Naive thymus-derived CD4-positive, alpha-beta T cell (primary cell): ENCODE measurements around the gene DKK3. TPM values are rescaled to one million over a fixed set of nuclear protein-coding genes. Genes with fewer than 3 reads are reported as not detected.

ENCODE experiments used
- ATAC-seq: fragments of 150-1000 bp; cut with Tn5 transposase; 2 replicates; pipeline ENCODE4 v1.10.0; 2021; ENCODE audit warnings: mild to moderate bottlenecking, moderate library complexity
- CTCF ChIA-PET: fragments of 350-600 bp; sonication (Branson Sonifier 250); formaldehyde crosslinking; loops from one replicate; lab custom pipeline; 2021; ENCODE audit warnings: antibody characterized with exemption; lab: Charles Lee
- POLR2A ChIA-PET: fragments of 350-600 bp; sonication (Branson Sonifier 250); formaldehyde crosslinking; loops from one replicate; lab custom pipeline; 2021; ENCODE audit warnings: antibody characterized with exemption, inconsistent platforms; lab: Charles Lee
- DNase-seq, 9 donors: peaks; one replicate each; pipeline versions ENCODE4 v3.0.0 to v3.0.0-alpha.2; 2020 to 2022; ENCODE audit warnings: mixed read lengths in 1 of 9
- H3K27ac ChIP-seq: one replicate; pipeline ENCODE4 v1.7.0; 2013; ENCODE audit warnings: mild to moderate bottlenecking, low read depth, low read length, moderate library complexity
- H3K27me3 ChIP-seq, 2 donors: one replicate each; pipeline ENCODE4 v1.7.0; 2013; ENCODE audit warnings: low read length in 2 of 2, mild to moderate bottlenecking in 2 of 2, moderate library complexity in 2 of 2; ENCODE audit not compliant: control insufficient read depth in 2 of 2, insufficient read depth in 2 of 2
- H3K36me3 ChIP-seq, 3 experiments: 1 replicate in 2 of 3; 2 replicates in 1 of 3; pipeline ENCODE4 v1.7.0; 2013; ENCODE audit warnings: low read length in 3 of 3, mild to moderate bottlenecking in 3 of 3, moderate library complexity in 1 of 3; ENCODE audit not compliant: insufficient read depth in 3 of 3, control insufficient read depth in 2 of 3
- H3K4me1 ChIP-seq, 2 donors: one replicate each; pipeline ENCODE4 v1.7.0; 2013; ENCODE audit warnings: low read length in 2 of 2, mild to moderate bottlenecking in 2 of 2, moderate library complexity in 1 of 2; ENCODE audit not compliant: control insufficient read depth in 2 of 2, insufficient read depth in 2 of 2
- H3K4me3 ChIP-seq: 2 replicates; pipeline ENCODE4 v1.7.0; 2013; ENCODE audit warnings: mild to moderate bottlenecking, low read length
- H3K9me3 ChIP-seq, 3 experiments: 1 replicate in 2 of 3; 2 replicates in 1 of 3; pipeline ENCODE4 v1.7.0; 2013; ENCODE audit warnings: low read length in 3 of 3; ENCODE audit not compliant: control insufficient read depth in 2 of 3
- H3K27ac Mint-ChIP-seq, 9 donors: one replicate each; pipeline ENCODE4 v1.8.0; 2020 to 2022; ENCODE audit warnings: mixed read lengths in 9 of 9, mild to moderate bottlenecking in 8 of 9, moderate library complexity in 5 of 9, inconsistent platforms in 2 of 9
- H3K27me3 Mint-ChIP-seq, 5 donors: one replicate each; pipeline ENCODE4 v1.8.0; 2021 to 2022; ENCODE audit warnings: mixed read lengths in 5 of 5, mild to moderate bottlenecking in 1 of 5
- H3K36me3 Mint-ChIP-seq, 5 donors: one replicate each; pipeline ENCODE4 v1.8.0; 2020 to 2022; ENCODE audit warnings: mixed read lengths in 5 of 5, mild to moderate bottlenecking in 3 of 5, inconsistent platforms in 1 of 5
- H3K4me1 Mint-ChIP-seq, 7 donors: one replicate each; pipeline ENCODE4 v1.8.0; 2020 to 2022; ENCODE audit warnings: mixed read lengths in 7 of 7, mild to moderate bottlenecking in 3 of 7, inconsistent platforms in 1 of 7
- H3K4me3 Mint-ChIP-seq, 10 donors: one replicate each; pipeline ENCODE4 v1.8.0; 2020 to 2022; ENCODE audit warnings: mild to moderate bottlenecking in 10 of 10, mixed read lengths in 10 of 10, moderate library complexity in 6 of 10, inconsistent platforms in 2 of 10
- H3K9me3 Mint-ChIP-seq, 11 donors: one replicate each; pipeline ENCODE4 v1.8.0; 2020 to 2022; ENCODE audit warnings: mixed read lengths in 11 of 11, mild to moderate bottlenecking in 4 of 11, inconsistent platforms in 1 of 11, moderate library complexity in 1 of 11
- intact Hi-C, 2 donors: fragments of 100-400 bp; cut with micrococcal nuclease; formaldehyde crosslinking; loops; one replicate each; pipeline ENCODE4 v1.15.1; 2023
- polyA plus RNA-seq, 2 donors: library from polyadenylated mRNA; unstranded; fragments of 300-500 nt; fragmentation: Illumina TruSeq; gene quantifications; one replicate each; pipeline ENCODE4 v1.2.3, GENCODE V29; 2021
- total RNA-seq, 6 experiments: library from RNA in 5 of 6; stranded (reverse) in 5 of 6; gene quantifications; 1 replicate in 5 of 6; 2 replicates in 1 of 6; pipeline ENCODE4 v1.2.3 and lab custom pipeline; 2021 to 2026

Gene DKK3
- total and polyA plus RNA-seq, 7 experiments from 2014 or later: 0.32 to 1.4 (median 0.38) TPM; not detected in 4

- no peak for ATAC-seq
These were observed 3.0 kb downstream of the DKK3 start for GRCh38 chr11:12005476-12005875.

DNA sequence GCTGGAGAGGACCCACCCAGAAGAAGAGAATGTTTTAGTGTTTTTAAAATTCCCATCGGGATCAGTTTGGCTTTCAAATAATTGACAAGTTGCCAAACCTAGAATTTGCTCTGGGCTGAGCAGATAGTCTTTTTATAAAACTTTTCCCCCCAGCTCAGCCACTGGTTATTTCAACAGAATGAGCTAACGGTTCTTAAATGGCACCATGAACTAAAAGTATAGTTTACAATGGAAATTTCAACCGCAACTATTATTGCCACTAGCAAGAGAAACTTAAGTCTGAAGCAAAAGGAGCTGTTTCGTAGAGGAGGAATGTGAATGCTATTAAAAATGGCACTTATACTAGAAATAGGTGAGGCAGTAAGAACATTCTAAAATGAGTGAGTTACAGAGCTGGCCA is 3.4 kb downstream of the DKK3 start:
- Histone ChIP-seq H3K4me1 (peaks cover 5 to 6% of the 10 kb centered on the region in 2 donors), H3K9me3 (no peaks in the 10 kb centered on the region), H3K27ac (no peak overlapping the region), H3K36me3 (no peaks in the 10 kb centered on the region), H3K27me3 (peaks cover 7 to 23% of the 10 kb centered on the region in 2 donors), H3K4me3 (no peak overlapping the region)
- ChIA-PET CTCF (interaction anchor here (0.6 kb wide), 1 partner anchor 313 kb away, joined by 3 read pairs; no protein-coding TSS in a partner anchor), POLR2A (interaction anchor here (0.5 kb wide), 1 partner anchor 1465 kb away, joined by 4 read pairs; no protein-coding TSS in a partner anchor)
- H3K27me3 Mint-ChIP-seq: peaks cover 56 to 74% (median 70%) of the 10 kb centered on the region in 5 donors
- H3K4me3 Mint-ChIP-seq: no peak overlapping the region
- DNase-seq (no peak), ATAC-seq (no peak)
- peaks cover 0 to 21% (median 14%) of the 10 kb centered on the region in 7 donors for H3K4me1 Mint-ChIP-seq
- no peak overlapping the region for H3K27ac Mint-ChIP-seq
- intact Hi-C loops: no loop called here
- no peaks in the 10 kb centered on the region for H3K9me3 Mint-ChIP-seq
- H3K36me3 Mint-ChIP-seq: peaks cover 0 to 3% (median 0%) of the 10 kb centered on the region in 5 donors

More at GRCh38 chr11:12005476-12005875, 3.0 kb downstream of the DKK3 start:
- Histone ChIP-seq H3K4me3 (no peak overlapping the region), H3K36me3 (no peaks in the 10 kb centered on the region), H3K27me3 (peaks cover 7 to 23% of the 10 kb centered on the region in 2 donors), H3K4me1 (peaks cover 5 to 6% of the 10 kb centered on the region in 2 donors), H3K27ac (no peak overlapping the region), H3K9me3 (no peaks in the 10 kb centered on the region)
- Mint-ChIP-seq H3K36me3 (peaks cover 0 to 3% (median 0%) of the 10 kb centered on the region in 5 donors), H3K27me3 (peaks cover 60 to 78% (median 74%) of the 10 kb centered on the region in 5 donors), H3K4me1 (peaks cover 0 to 21% (median 14%) of the 10 kb centered on the region in 7 donors), H3K9me3 (peaks cover 0 to 3% (median 0%) of the 10 kb centered on the region in 11 donors), H3K4me3 (no peak overlapping the region), H3K27ac (no peak overlapping the region)
- DNase-seq: no peak
- POLR2A ChIA-PET: no interaction called here
- CTCF ChIA-PET: interaction anchor here (0.6 kb wide), 1 partner anchor 30 kb away, joined by 7 read pairs; no protein-coding TSS in a partner anchor
- intact Hi-C loops: no loop called here

GRCh38 chr11:12003815-12004214 is 4.6 kb downstream of the DKK3 start:
- no peak for DNase-seq
- intact Hi-C loops: no loop called here

DNA sequence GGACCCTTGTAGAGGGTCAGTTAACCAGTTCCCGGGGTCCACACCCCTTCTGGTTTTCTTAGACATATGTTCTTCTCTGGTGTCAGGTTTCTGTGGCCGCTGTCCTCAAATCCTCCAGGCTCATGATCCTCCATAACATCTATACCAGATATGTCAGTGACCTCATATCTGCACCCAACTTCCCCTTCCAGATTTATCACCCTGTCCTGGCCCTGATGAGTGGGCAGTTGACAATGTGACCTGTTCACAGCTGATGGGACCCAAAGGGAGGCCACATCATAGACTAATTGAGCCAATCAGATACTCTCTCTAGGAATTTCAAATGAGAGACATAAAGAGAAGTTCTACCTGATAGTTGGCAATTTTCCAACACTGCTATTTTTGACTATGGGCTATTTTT is 5.1 kb downstream of the DKK3 start:
- DNase-seq: no peak
- peaks cover 0 to 21% (median 9%) of the 10 kb centered on the region in 7 donors for H3K4me1 Mint-ChIP-seq
- H3K36me3 Mint-ChIP-seq: no peaks in the 10 kb centered on the region
- H3K27me3 Mint-ChIP-seq: peaks cover 57 to 66% (median 62%) of the 10 kb centered on the region in 5 donors
- no peak overlapping the region for H3K27ac Mint-ChIP-seq
- ATAC-seq: no peak
- peaks cover 5 to 6% of the 10 kb centered on the region in 2 donors for H3K4me1 ChIP-seq
- ChIA-PET POLR2A (no interaction called here), CTCF (no interaction called here)
- intact Hi-C loops: no loop called here
- peaks cover 7 to 23% of the 10 kb centered on the region in 2 donors for H3K27me3 ChIP-seq
- no peak overlapping the region for H3K27ac ChIP-seq
- H3K9me3 ChIP-seq: no peaks in the 10 kb centered on the region
- no peak overlapping the region for H3K4me3 Mint-ChIP-seq
- no peaks in the 10 kb centered on the region for H3K36me3 ChIP-seq
- H3K4me3 ChIP-seq: no peak overlapping the region
- no peaks in the 10 kb centered on the region for H3K9me3 Mint-ChIP-seq

More at GRCh38 chr11:12003815-12004214, 4.6 kb downstream of the DKK3 start:
- Mint-ChIP-seq H3K4me1 (peaks cover 0 to 16% (median 6%) of the 10 kb centered on the region in 7 donors), H3K36me3 (no peaks in the 10 kb centered on the region), H3K27ac (no peak overlapping the region), H3K9me3 (no peaks in the 10 kb centered on the region), H3K4me3 (no peak overlapping the region), H3K27me3 (peaks cover 57 to 67% (median 62%) of the 10 kb centered on the region in 5 donors)
- CTCF ChIA-PET: no interaction called here
- ATAC-seq: no peak
- Histone ChIP-seq H3K9me3 (no peaks in the 10 kb centered on the region), H3K4me3 (no peak overlapping the region), H3K4me1 (peaks cover 5 to 6% of the 10 kb centered on the region in 2 donors), H3K27me3 (peaks cover 7 to 23% of the 10 kb centered on the region in 2 donors), H3K27ac (no peak overlapping the region), H3K36me3 (no peaks in the 10 kb centered on the region)
- POLR2A ChIA-PET: no interaction called here

DNA sequence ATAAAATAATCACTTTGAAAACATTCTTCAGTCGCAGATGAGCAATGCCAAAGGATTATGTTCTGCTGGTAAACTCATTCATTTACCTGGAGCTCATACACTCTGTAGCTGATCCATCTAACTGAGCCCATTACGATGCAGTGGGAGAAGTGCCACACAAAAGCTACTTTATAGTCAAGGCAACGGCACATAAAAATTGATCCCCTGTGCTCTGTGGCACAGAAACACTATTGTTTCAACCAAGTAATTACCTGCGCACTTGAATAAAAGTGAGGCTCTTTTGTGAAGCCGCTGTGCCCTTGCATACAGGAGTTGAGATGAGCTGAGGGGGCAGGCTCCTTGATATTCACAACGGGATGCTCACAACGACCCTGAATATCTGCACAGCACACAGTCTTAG is 7.2 kb downstream of the DKK3 start:
- H3K9me3 ChIP-seq: no peaks in the 10 kb centered on the region
- no peak overlapping the region for H3K4me3 ChIP-seq
- no peaks in the 10 kb centered on the region for H3K4me1 ChIP-seq
- Mint-ChIP-seq H3K4me3 (no peak overlapping the region), H3K36me3 (no peaks in the 10 kb centered on the region), H3K4me1 (peaks cover 0 to 17% (median 4%) of the 10 kb centered on the region in 7 donors), H3K27ac (no peak overlapping the region), H3K27me3 (peaks cover 45 to 53% (median 49%) of the 10 kb centered on the region in 5 donors), H3K9me3 (no peaks in the 10 kb centered on the region)
- peaks cover 3 to 4% of the 10 kb centered on the region in 2 donors for H3K27me3 ChIP-seq
- ChIA-PET CTCF (no interaction called here), POLR2A (no interaction called here)
- intact Hi-C loops: no loop called here
- no peak overlapping the region for H3K27ac ChIP-seq
- no peak for DNase-seq
- H3K36me3 ChIP-seq: no peaks in the 10 kb centered on the region
- no peak for ATAC-seq

DNA sequence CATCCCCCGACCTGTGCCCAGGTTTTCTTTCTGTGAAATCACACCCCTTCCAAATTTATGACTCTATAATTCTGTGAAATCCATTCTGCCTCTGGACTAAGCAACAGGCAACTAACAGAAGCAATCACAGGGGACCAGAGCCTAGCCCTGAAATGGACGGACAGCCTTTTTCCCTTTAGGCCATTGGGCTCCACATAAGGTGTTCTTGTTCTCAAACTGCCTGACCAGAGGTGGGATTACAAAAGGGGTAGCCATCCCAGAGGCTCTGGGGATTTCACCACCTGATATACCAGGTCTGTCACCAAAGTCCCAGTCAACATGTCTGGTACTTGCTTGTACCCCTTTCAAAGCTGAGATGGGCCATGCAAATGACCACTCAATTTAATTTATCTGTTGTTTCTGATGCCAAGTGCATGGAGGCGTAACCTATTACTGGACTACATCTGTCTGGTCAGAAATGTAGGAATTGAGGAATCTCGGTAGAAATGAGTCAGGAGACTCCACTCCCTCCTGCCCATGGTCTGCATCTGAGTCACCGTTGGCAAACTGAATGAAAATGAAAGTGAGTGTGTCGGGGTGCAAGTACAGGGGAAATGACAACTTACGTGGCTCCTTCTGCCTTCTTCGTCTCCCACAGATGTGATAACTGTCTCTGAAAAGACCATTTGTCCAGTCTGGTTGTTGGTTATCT is 10.2 kb downstream of the DKK3 start:
- ChIA-PET CTCF (no interaction called here), POLR2A (no interaction called here)
- Histone ChIP-seq H3K27ac (no peak overlapping the region), H3K4me1 (no peaks in the 10 kb centered on the region), H3K4me3 (no peak overlapping the region), H3K9me3 (no peaks in the 10 kb centered on the region), H3K36me3 (no peaks in the 10 kb centered on the region), H3K27me3 (no peaks in the 10 kb centered on the region)
- H3K4me1 Mint-ChIP-seq: peaks cover 0 to 17% (median 4%) of the 10 kb centered on the region in 7 donors
- no peak overlapping the region for H3K27ac Mint-ChIP-seq
- no peak for DNase-seq
- intact Hi-C loops: no loop called here
- peaks cover 28 to 51% (median 33%) of the 10 kb centered on the region in 5 donors for H3K27me3 Mint-ChIP-seq
- peak overlapping the region in 8 of 10 donors; percentile 25 to 71 (median 56) for H3K4me3 Mint-ChIP-seq
- H3K36me3 Mint-ChIP-seq: no peaks in the 10 kb centered on the region
- H3K9me3 Mint-ChIP-seq: no peaks in the 10 kb centered on the region
- no peak for ATAC-seq

DNA sequence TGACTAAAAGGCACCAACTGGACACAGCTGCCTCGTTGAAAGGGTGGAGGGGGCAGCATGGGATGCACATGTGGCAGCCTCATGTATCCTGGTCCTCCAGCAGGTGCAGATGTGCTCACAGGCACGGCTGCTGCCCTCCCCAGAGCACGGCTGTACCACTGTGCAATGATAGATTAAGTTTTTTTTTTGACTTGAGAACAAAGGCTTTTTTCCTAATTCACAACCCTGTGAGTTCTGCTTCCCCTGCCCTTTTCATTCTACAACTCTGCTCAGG is 11.4 kb downstream of the DKK3 start:
- no peak for ATAC-seq
- Histone ChIP-seq H3K27me3 (no peaks in the 10 kb centered on the region), H3K9me3 (no peaks in the 10 kb centered on the region), H3K4me1 (no peaks in the 10 kb centered on the region), H3K4me3 (no peak overlapping the region), H3K27ac (no peak overlapping the region), H3K36me3 (no peaks in the 10 kb centered on the region)
- Mint-ChIP-seq H3K27ac (no peak overlapping the region), H3K9me3 (no peaks in the 10 kb centered on the region), H3K36me3 (no peaks in the 10 kb centered on the region), H3K4me1 (peaks cover 0 to 17% (median 4%) of the 10 kb centered on the region in 7 donors), H3K4me3 (no peak overlapping the region), H3K27me3 (peaks cover 17 to 45% (median 23%) of the 10 kb centered on the region in 5 donors)
- intact Hi-C loops: no loop called here
- no peak for DNase-seq
- ChIA-PET POLR2A (no interaction called here), CTCF (no interaction called here)
